Cardiac fibroblast (primary cell): ENCODE results near the gene KDM1A.

Source experiments
- DNase-seq, 2 donors: peaks; one replicate each; pipeline versions ENCODE4 v3.0.0 to v3.0.0-alpha.2; 2010; ENCODE audit warnings: low read depth in 2 of 2
- H3K4me3 ChIP-seq, 2 donors: replicated peaks in 1 of 2; 1 replicate in 1 of 2; 2 replicates in 1 of 2; pipeline ENCODE4 v1.5.1; 2011; ENCODE audit warnings: low read depth in 2 of 2, low read length in 2 of 2, mild to moderate bottlenecking in 2 of 2, moderate library complexity in 1 of 2
- CTCF ChIP-seq: IDR thresholded peaks from one replicate; pipeline ENCODE4 v1.5.1; 2011; ENCODE audit warnings: low read depth, mild to moderate bottlenecking, low read length, inconsistent platforms

The KDM1A gene

GRCh38 chr1:23100074-23100748, 80.9 kb downstream of the KDM1A start:
- no peak overlapping the region for H3K4me3 ChIP-seq
- DNase-seq, result peak; percentile 88 to 99
- TF ChIP-seq CTCF, result peak; percentile 15

GRCh38 chr1:23101101-23101827, 82.0 kb downstream of the KDM1A start:
- TF ChIP-seq CTCF, result no peak
- peak in 1 of 2 donors; percentile 79 for DNase-seq
- H3K4me3 ChIP-seq, result no peak overlapping the region

DNA sequence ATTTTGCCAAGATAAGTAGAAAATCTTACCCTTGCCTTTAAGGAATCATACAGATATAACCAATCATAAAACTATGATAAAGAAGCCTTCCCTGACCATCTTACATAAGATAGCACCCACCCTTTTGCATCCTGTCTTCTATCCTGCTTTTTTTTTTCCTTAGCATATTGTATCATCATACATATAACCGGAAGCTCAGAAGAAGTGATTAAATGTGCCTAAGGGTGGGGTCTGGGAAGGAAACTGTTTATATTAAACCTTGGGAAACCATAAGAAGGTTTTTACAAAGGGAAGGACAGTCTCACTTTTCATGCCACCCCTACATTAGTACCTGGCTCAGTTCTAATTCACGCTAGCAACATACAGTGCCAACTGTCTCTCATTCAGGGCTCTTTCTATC, 82.6 kb downstream of the KDM1A start:
- TF ChIP-seq CTCF, result no peak
- DNase-seq, result peak in 1 of 2 donors; percentile 45
- no peak overlapping the region for H3K4me3 ChIP-seq

GRCh38 chr1:23102289-23102688, 83.0 kb downstream of the KDM1A start:
- no peak overlapping the region for H3K4me3 ChIP-seq
- no peak for TF ChIP-seq CTCF
- peak; percentile 33 to 78 for DNase-seq

DNA sequence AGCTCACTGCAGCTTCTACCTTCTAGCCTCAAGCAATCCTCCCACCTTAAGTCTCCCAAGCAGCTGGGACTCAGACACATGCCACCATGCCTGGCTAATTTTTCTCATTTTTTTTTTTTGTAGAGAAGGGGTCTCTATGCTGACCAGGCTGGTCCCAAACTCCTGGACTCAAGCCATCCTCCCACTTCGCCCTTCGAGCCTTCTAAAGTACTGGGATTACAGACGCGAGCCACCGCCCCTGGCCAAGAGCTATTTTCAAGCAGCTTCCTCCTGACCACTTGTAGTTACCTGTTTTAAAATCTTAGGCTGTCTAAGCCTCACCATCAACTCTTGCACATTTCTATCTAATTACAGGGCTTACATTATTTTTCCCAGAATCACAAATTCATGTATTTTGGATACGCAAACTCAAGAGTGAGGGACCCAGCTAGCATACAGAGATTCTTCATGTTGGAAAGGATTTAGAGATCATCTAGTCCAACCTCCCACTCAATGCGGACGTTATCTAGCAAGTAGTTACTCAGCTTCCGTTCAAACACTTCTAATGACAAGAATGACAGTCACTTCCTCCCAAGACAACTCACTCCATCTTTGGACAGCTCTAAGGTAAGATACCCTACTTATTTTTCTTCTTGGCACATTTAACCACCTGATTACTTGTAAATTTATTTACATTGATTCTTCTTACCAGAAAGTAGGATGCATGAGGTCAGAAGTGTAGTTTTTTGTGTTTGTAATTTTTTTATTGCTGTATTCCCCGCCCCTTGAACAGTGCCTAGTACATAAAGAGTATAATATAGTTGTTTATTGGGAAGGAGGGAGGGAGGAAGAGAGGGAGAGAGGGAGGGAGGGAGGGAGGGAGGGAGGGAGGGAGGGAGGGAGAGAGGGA, 84.0 kb downstream of the KDM1A start:
- H3K4me3 ChIP-seq, result no peak overlapping the region
- peak; percentile 51 to 74 for DNase-seq
- TF ChIP-seq CTCF, result no peak

DNA sequence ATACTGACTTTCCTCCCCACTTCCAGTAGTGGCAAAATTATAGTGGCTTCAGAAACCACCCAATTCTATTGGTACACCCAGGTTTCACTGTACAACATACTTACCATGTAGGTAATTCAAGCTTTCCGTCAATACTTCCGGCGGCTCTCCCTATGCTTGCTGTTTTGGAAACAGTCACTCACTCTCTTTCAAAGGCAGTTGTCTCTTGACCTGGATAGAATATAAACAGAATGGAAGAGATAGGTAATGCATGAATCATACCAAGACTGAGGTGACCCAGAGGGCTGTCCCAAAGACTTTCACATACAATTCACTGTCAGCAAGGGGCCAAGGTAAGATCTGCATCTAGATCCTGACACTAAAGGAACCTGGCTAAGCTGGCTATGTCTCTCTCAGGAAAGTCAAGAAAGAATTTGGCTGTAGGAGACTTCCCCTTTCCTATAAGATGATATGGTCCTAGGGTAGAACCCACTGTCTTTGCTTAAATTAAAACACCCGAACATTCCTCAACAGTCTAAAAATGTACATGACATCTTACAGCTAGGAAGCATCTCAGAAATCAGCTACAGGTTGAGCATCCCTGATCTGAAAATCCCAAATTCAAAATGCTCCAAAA, 89.8 kb downstream of the KDM1A start:
- DNase-seq, result no peak
- TF ChIP-seq CTCF, result no peak
- H3K4me3 ChIP-seq, result no peak overlapping the region
